OCI-LY7 (cell line): ENCODE results near the gene ADAMTS7. TPM values are rescaled to one million over a fixed set of nuclear protein-coding genes. Genes with fewer than 3 reads are reported as not detected.
"Not testable (repeated sequence)": the region's sequence is repeated elsewhere in the genome, so short reads cannot be mapped to it uniquely, and the experiment has no call there.

Experiments
- BruUV-seq: library from RNA; stranded (reverse); fragments of 400-500 nt; replicated peaks from 2 replicates; lab custom pipeline; 2021; lab: Mats Ljungman, UMichigan
- CTCF ChIA-PET: fragments of 300-600 bp; sonication (Branson Sonifier 250); formaldehyde crosslinking; loops from one replicate; lab custom pipeline; 2022; ENCODE audit warnings: antibody characterized with exemption; ENCODE audit not compliant: unreplicated experiment; lab: Charles Lee
- POLR2A ChIA-PET: fragments of 300-600 bp; sonication (Branson Sonifier 250); formaldehyde crosslinking; loops from one replicate; lab custom pipeline; 2022; ENCODE audit warnings: antibody characterized with exemption; lab: Charles Lee
- DNase-seq: peaks from one replicate; pipeline ENCODE4 v3.0.0-alpha.2; 2015; ENCODE audit warnings: low spot score
- H2AFZ ChIP-seq: fragments of 200-600 bp; sonication (generic), shearing (Covaris generic); 2 replicates; pipeline ENCODE4 v1.6.1; 2014; ENCODE audit warnings: mild to moderate bottlenecking, antibody characterized with exemption, low read length, moderate library complexity
- H3K27ac ChIP-seq: fragments of 200-600 bp; sonication (generic); 2 replicates; pipeline ENCODE4 v1.5.1; 2014; ENCODE audit warnings: mixed run types, low read depth, mild to moderate bottlenecking, moderate library complexity, low read length, inconsistent platforms; ENCODE audit not compliant: poor library complexity, severe bottlenecking
- H3K36me3 ChIP-seq: fragments of 200-600 bp; sonication (generic); 2 replicates; pipeline ENCODE4 v1.6.1; 2014; ENCODE audit warnings: mild to moderate bottlenecking, antibody characterized with exemption, low read length, moderate library complexity, mixed read lengths; ENCODE audit not compliant: insufficient read depth
- H3K4me1 ChIP-seq: fragments of 200-600 bp; sonication (generic); 2 replicates; pipeline ENCODE4 v1.5.1; 2014; ENCODE audit warnings: mild to moderate bottlenecking, low read length; ENCODE audit not compliant: insufficient read depth, poor library complexity, severe bottlenecking
- H3K4me2 ChIP-seq: fragments of 200-600 bp; sonication (generic); 2 replicates; pipeline ENCODE4 v1.6.1; 2014; ENCODE audit warnings: mild to moderate bottlenecking, low read length
- H3K4me3 ChIP-seq: fragments of 200-600 bp; sonication (generic); 2 replicates; pipeline ENCODE4 v1.5.1; 2014; ENCODE audit warnings: mild to moderate bottlenecking, low read depth, low read length; ENCODE audit not compliant: poor library complexity, severe bottlenecking
- H3K79me2 ChIP-seq: fragments of 200-600 bp; sonication (generic); 2 replicates; pipeline ENCODE4 v1.6.1; 2016; ENCODE audit warnings: low read depth, mild to moderate bottlenecking, low read length, moderate library complexity, mixed read lengths; ENCODE audit not compliant: insufficient read depth
- H3K9me2 ChIP-seq: fragments of 200-600 bp; sonication (generic); 2 replicates; pipeline ENCODE4 v1.6.1; 2016; ENCODE audit warnings: mild to moderate bottlenecking, low read length, mixed read lengths; ENCODE audit not compliant: insufficient read depth
- H3K9me3 ChIP-seq: fragments of 200-600 bp; sonication (generic); 2 replicates; pipeline ENCODE4 v1.6.1; 2014; ENCODE audit warnings: mild to moderate bottlenecking, mixed run types, low read length, mixed read lengths
- H4K20me1 ChIP-seq: fragments of 200-600 bp; sonication (generic); 2 replicates; pipeline ENCODE4 v1.6.1; 2014; ENCODE audit warnings: mild to moderate bottlenecking, antibody characterized with exemption, low read length, moderate library complexity, mixed read lengths; ENCODE audit not compliant: insufficient read depth
- EZH2phosphoT487 ChIP-seq: fragments of 200-600 bp; sonication (generic); IDR thresholded peaks from 2 replicates; pipeline ENCODE4 v1.6.1; 2018; ENCODE audit warnings: low read depth, borderline replicate concordance, mild to moderate bottlenecking, mixed run types, antibody characterized with exemption, low read length, moderate library complexity, mixed read lengths
- intact Hi-C: fragments of 100-400 bp; cut with micrococcal nuclease; formaldehyde crosslinking; loops from one replicate; pipeline ENCODE4 v1.10.0; 2022; ENCODE audit not compliant: unreplicated experiment
- total RNA-seq, 2 experiments: library from RNA; depleted of rRNA in 1 of 2; stranded (reverse); fragments of >200 nt in 1 of 2; shearing (Covaris generic) in 1 of 2; gene quantifications; 2 replicates each; pipeline ENCODE4 v1.2.3, GENCODE V29; 2014 to 2022
- TF ChIP-seq, protein P1 (sequence below): fragments of 200-600 bp; sonication (generic); conservative IDR thresholded peaks from 2 replicates; pipeline ENCODE4 v1.5.1; 2014; ENCODE audit warnings: mild to moderate bottlenecking, antibody characterized with exemption, low read length, moderate library complexity, mixed read lengths

ADAMTS7 gene
- total RNA-seq, 2 experiments from 2014 or later = 0.08 to 0.19 TPM

DNA sequence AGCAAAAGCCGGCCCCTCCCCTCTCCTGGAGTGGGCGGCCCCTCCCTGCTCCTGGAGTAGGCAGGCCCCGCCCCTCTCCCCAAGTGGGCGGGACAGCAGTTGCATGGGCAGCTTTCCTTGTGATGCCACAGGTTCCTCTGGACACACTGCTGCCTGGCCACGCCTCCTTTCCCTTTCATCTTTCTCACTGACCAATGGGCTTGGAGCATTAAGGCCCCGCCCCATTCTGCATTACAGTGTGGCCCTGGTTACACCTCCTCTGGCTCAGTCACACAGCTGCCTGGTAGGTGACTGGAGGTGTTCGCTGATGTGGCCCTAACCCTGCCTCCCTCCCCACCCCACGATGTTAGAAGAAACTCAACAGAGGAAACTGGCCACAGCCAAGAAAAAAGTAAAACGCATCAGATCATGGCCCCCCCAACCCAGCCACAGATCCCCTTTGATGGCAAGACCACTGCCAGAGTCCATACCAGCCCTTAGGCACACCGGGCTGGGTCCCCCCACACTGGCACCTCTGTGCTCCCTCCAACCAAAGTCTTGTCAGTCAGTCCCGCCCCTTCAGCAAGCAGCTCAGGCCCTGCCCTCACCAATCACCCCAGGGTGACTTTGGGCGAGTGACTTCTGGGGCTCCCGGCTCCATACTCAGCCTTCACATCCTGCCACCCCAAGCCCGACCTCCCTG is 84.3 kb downstream of the ADAMTS7 start:
- intact Hi-C loops = no loop called here
- no peak overlapping the region for H3K4me2 ChIP-seq
- TF ChIP-seq EZH2phosphoT487 = no peak
- TF ChIP-seq, protein P1, sequence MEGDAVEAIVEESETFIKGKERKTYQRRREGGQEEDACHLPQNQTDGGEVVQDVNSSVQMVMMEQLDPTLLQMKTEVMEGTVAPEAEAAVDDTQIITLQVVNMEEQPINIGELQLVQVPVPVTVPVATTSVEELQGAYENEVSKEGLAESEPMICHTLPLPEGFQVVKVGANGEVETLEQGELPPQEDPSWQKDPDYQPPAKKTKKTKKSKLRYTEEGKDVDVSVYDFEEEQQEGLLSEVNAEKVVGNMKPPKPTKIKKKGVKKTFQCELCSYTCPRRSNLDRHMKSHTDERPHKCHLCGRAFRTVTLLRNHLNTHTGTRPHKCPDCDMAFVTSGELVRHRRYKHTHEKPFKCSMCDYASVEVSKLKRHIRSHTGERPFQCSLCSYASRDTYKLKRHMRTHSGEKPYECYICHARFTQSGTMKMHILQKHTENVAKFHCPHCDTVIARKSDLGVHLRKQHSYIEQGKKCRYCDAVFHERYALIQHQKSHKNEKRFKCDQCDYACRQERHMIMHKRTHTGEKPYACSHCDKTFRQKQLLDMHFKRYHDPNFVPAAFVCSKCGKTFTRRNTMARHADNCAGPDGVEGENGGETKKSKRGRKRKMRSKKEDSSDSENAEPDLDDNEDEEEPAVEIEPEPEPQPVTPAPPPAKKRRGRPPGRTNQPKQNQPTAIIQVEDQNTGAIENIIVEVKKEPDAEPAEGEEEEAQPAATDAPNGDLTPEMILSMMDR = no peak
- H3K9me2 ChIP-seq = no peaks in the 10 kb centered on the region
- H4K20me1 ChIP-seq = no peaks in the 10 kb centered on the region
- no peak overlapping the region; the same call in 1 of the 2 replicates for H2AFZ ChIP-seq
- ChIA-PET CTCF (no interaction called here), POLR2A (interaction anchor here (0.7 kb wide), 1 partner anchor 59 kb away, joined by 5 read pairs; no protein-coding TSS in a partner anchor)
- peak; percentile 78 for DNase-seq
- no peak overlapping the region for H3K27ac ChIP-seq
- BruUV-seq = no TSS peak
- H3K4me3 ChIP-seq = no peak overlapping the region
- H3K4me1 ChIP-seq = no peaks in the 10 kb centered on the region
- no peaks in the 10 kb centered on the region for H3K9me3 ChIP-seq
- no peaks in the 10 kb centered on the region for H3K36me3 ChIP-seq
- H3K79me2 ChIP-seq = no peaks in the 10 kb centered on the region

GRCh38 chr15:78719819-78720450 is 91.3 kb downstream of the ADAMTS7 start:
- intact Hi-C loops, CTCF ChIA-PET, H3K9me2 ChIP-seq, H3K4me2 ChIP-seq, H3K79me2 ChIP-seq, DNase-seq, H3K4me1 ChIP-seq, BruUV-seq, H3K4me3 ChIP-seq, POLR2A ChIA-PET, H3K27ac ChIP-seq, H4K20me1 ChIP-seq, H3K9me3 ChIP-seq, H3K36me3 ChIP-seq, H2AFZ ChIP-seq: not testable (repeated sequence)

- Histone ChIP-seq H3K4me3 (no peak overlapping the region), H3K27ac (no peak overlapping the region), H3K9me2 (no peaks in the 10 kb centered on the region), H3K36me3 (no peaks in the 10 kb centered on the region), H3K4me2 (no peak overlapping the region), H4K20me1 (no peaks in the 10 kb centered on the region), H3K4me1 (no peaks in the 10 kb centered on the region), H3K9me3 (no peaks in the 10 kb centered on the region), H2AFZ (no peak overlapping the region), H3K79me2 (no peaks in the 10 kb centered on the region)
- TF ChIP-seq, protein P1 = no peak
- no peak for TF ChIP-seq EZH2phosphoT487
- intact Hi-C loops = no loop called here
- no TSS peak for BruUV-seq
- POLR2A ChIA-PET = no interaction called here
- CTCF ChIA-PET = no interaction called here
- DNase-seq = no peak
These were observed 92.4 kb downstream of the ADAMTS7 start for GRCh38 chr15:78718837-78719236.
